ENCODE measurements around the gene TOLLIP.
A peak's percentile ranks its signal among the peaks of the same experiment; 100 is the strongest.
"Not testable (repeated sequence)": the region's sequence is repeated elsewhere in the genome, so short reads cannot be mapped to it uniquely, and the experiment has no call there.

The TOLLIP gene

GRCh38 chr11:1279674-1280055, 29.8 kb downstream of the TOLLIP start:
- no peak for DNase-seq

GRCh38 chr11:1278766-1279673, 30.4 kb downstream of the TOLLIP start:
- DNase-seq: no peak

- no peak for DNase-seq
These were observed 31.4 kb downstream of the TOLLIP start for GRCh38 chr11:1277936-1278512.

- no peak for DNase-seq
These were observed 32.4 kb downstream of the TOLLIP start for GRCh38 chr11:1276866-1277615.

- no peak for DNase-seq
These were observed 33.2 kb downstream of the TOLLIP start for GRCh38 chr11:1276041-1276790.

GRCh38 chr11:1275021-1275420, 34.4 kb downstream of the TOLLIP start:
- DNase-seq: no peak

GRCh38 chr11:1274501-1274900, 34.9 kb downstream of the TOLLIP start:
- no peak for DNase-seq

GRCh38 chr11:1272531-1272930, 36.9 kb downstream of the TOLLIP start:
- DNase-seq: no peak

GRCh38 chr11:1271927-1272326, 37.5 kb downstream of the TOLLIP start:
- no peak for DNase-seq

GRCh38 chr11:1271406-1271805, 38.0 kb downstream of the TOLLIP start:
- DNase-seq: no peak

- no peak for DNase-seq
These were observed 38.4 kb downstream of the TOLLIP start for GRCh38 chr11:1271002-1271401.

- no peak for DNase-seq
These were observed 39.0 kb downstream of the TOLLIP start for GRCh38 chr11:1270476-1270875.

- no peak for DNase-seq
These were observed 39.5 kb downstream of the TOLLIP start for GRCh38 chr11:1269957-1270356.

- no peak for DNase-seq
These were observed 41.9 kb downstream of the TOLLIP start for GRCh38 chr11:1267441-1268100.

GRCh38 chr11:1266976-1267375, 42.5 kb downstream of the TOLLIP start:
- DNase-seq: not testable (repeated sequence)

GRCh38 chr11:1265480-1265879, 44.0 kb downstream of the TOLLIP start:
- not testable (repeated sequence) for DNase-seq

GRCh38 chr11:1264444-1264843, 45.0 kb downstream of the TOLLIP start:
- DNase-seq: peak; percentile 75

GRCh38 chr11:1263010-1263409, 46.4 kb downstream of the TOLLIP start:
- peak; percentile 42 for DNase-seq

GRCh38 chr11:1262172-1263006, 47.0 kb downstream of the TOLLIP start:
- peak; percentile 91 for DNase-seq

- no peak for DNase-seq
These were observed 48.0 kb downstream of the TOLLIP start for GRCh38 chr11:1261241-1262071.
